Measurements from ENCODE around the gene BDH1. TPM values are rescaled to one million over a fixed set of nuclear protein-coding genes. Genes with fewer than 3 reads are reported as not detected.

The BDH1 gene
- total RNA-seq, 1 experiment from 2014 or later: 57.6 TPM

- no TSS peak for BruUV-seq (replicated peaks)
- intact Hi-C loops (cut with micrococcal nuclease; ENCODE audit: unreplicated experiment): loop anchor here (10.0 kb wide), 1 partner anchor 527 kb away; no protein-coding TSS in a partner anchor
These were observed 54.3 kb downstream of the BDH1 start for GRCh38 chr3:197501496-197501878.

GRCh38 chr3:197500812-197501211 lies 55.0 kb downstream of the BDH1 start:
- Histone ChIP-seq H3K9me3 (ENCODE audit: low read depth, low read length, poor library complexity, severe bottlenecking) (no peaks in the 10 kb centered on the region), H3K4me3 (ENCODE audit: low read depth, low read length, poor library complexity, severe bottlenecking) (no peak overlapping the region), H3K27me3 (replicated peaks; ENCODE audit: insufficient read depth, low read depth, low read length, poor library complexity) (no peaks in the 10 kb centered on the region), H3K36me3 (ENCODE audit: insufficient read depth, low read length, poor library complexity, severe bottlenecking) (no peaks in the 10 kb centered on the region), H3K4me1 (ENCODE audit: insufficient read depth, low read length, poor library complexity, severe bottlenecking) (peaks cover 21% of the 10 kb centered on the region), H3K27ac (ENCODE audit: low read depth, low read length, poor library complexity, severe bottlenecking) (no peak overlapping the region)
- ChIA-PET CTCF (interaction anchor here (1.9 kb wide), 1 partner anchor 244 kb away, joined by 4 read pairs; no protein-coding TSS in a partner anchor), POLR2A (ENCODE audit: low non-redundant PET) (no interaction called here)
- intact Hi-C loops (cut with micrococcal nuclease; ENCODE audit: unreplicated experiment): loop anchor here (10.0 kb wide), 1 partner anchor 526 kb away; no protein-coding TSS in a partner anchor
- TF ChIP-seq CTCF (conservative IDR thresholded peaks at IDR 0.05; ENCODE audit: low read depth, low read length) (no peak), EZH2 (IDR thresholded peaks at IDR 0.05; ENCODE audit: borderline replicate concordance, low read depth, low read length, poor library complexity, severe bottlenecking) (no peak)
- BruUV-seq (replicated peaks): no TSS peak
- DNase-seq (ENCODE audit: low spot score): no peak

More at GRCh38 chr3:197501496-197501878, 54.3 kb downstream of the BDH1 start:
- CTCF ChIA-PET: interaction anchor here (1.9 kb wide), 1 partner anchor 245 kb away, joined by 4 read pairs; no protein-coding TSS in a partner anchor
- Histone ChIP-seq H3K4me3 (ENCODE audit: low read depth, low read length, poor library complexity, severe bottlenecking) (no peak overlapping the region), H3K27ac (ENCODE audit: low read depth, low read length, poor library complexity, severe bottlenecking) (no peak overlapping the region), H3K9me3 (ENCODE audit: low read depth, low read length, poor library complexity, severe bottlenecking) (no peaks in the 10 kb centered on the region), H3K4me1 (ENCODE audit: insufficient read depth, low read length, poor library complexity, severe bottlenecking) (peaks cover 18% of the 10 kb centered on the region), H3K27me3 (replicated peaks; ENCODE audit: insufficient read depth, low read depth, low read length, poor library complexity) (no peaks in the 10 kb centered on the region), H3K36me3 (ENCODE audit: insufficient read depth, low read length, poor library complexity, severe bottlenecking) (no peaks in the 10 kb centered on the region)
- TF ChIP-seq EZH2 (IDR thresholded peaks at IDR 0.05; ENCODE audit: borderline replicate concordance, low read depth, low read length, poor library complexity, severe bottlenecking): no peak
- no peak for TF ChIP-seq CTCF (conservative IDR thresholded peaks at IDR 0.05; ENCODE audit: low read depth, low read length)
- DNase-seq (ENCODE audit: low spot score): peak; percentile 52
- POLR2A ChIA-PET (ENCODE audit: low non-redundant PET): no interaction called here

- no TSS peak for BruUV-seq (replicated peaks)
- ChIA-PET CTCF (no interaction called here), POLR2A (ENCODE audit: low non-redundant PET) (no interaction called here)
- Histone ChIP-seq H3K27me3 (replicated peaks; ENCODE audit: insufficient read depth, low read depth, low read length, poor library complexity) (no peaks in the 10 kb centered on the region), H3K9me3 (ENCODE audit: low read depth, low read length, poor library complexity, severe bottlenecking) (no peaks in the 10 kb centered on the region), H3K27ac (ENCODE audit: low read depth, low read length, poor library complexity, severe bottlenecking) (no peak overlapping the region), H3K36me3 (ENCODE audit: insufficient read depth, low read length, poor library complexity, severe bottlenecking) (no peaks in the 10 kb centered on the region), H3K4me1 (ENCODE audit: insufficient read depth, low read length, poor library complexity, severe bottlenecking) (peaks cover 28% of the 10 kb centered on the region), H3K4me3 (ENCODE audit: low read depth, low read length, poor library complexity, severe bottlenecking) (no peak overlapping the region)
- DNase-seq (ENCODE audit: low spot score): no peak
- intact Hi-C loops (cut with micrococcal nuclease; ENCODE audit: unreplicated experiment): no loop called here
- no peak for TF ChIP-seq CTCF (conservative IDR thresholded peaks at IDR 0.05; ENCODE audit: low read depth, low read length)
- no peak for TF ChIP-seq EZH2 (IDR thresholded peaks at IDR 0.05; ENCODE audit: borderline replicate concordance, low read depth, low read length, poor library complexity, severe bottlenecking)
These were observed 56.3 kb downstream of the BDH1 start for GRCh38 chr3:197499427-197499826.

All from A673 (cell line).